Mucosa of descending colon (tissue), 3 donors: Measurements from ENCODE around the gene FAM210B. TPM values are rescaled to one million over a fixed set of nuclear protein-coding genes. Genes with fewer than 3 reads are reported as not detected.

Experiments
- ATAC-seq: fragments of 200-7000 bp; cut with Tn5 transposase; one replicate; pipeline ENCODE4 v1.9.1; 2020; ENCODE audit warnings: mild to moderate bottlenecking, moderate library complexity
- DNase-seq, 3 donors: peaks; one replicate each; pipeline ENCODE4 v3.0.0-alpha.2; 2020
- H3K36me3 ChIP-seq: fragments of 200-600 bp; one replicate; pipeline ENCODE4 v1.8.0; 2021; ENCODE audit warnings: low read depth, mild to moderate bottlenecking
- H3K4me1 ChIP-seq: fragments of 200-600 bp; one replicate; pipeline ENCODE4 v1.8.0; 2021; ENCODE audit warnings: low read depth, mild to moderate bottlenecking
- H3K4me3 ChIP-seq: fragments of 200-600 bp; one replicate; pipeline ENCODE4 v1.8.0; 2021; ENCODE audit warnings: mild to moderate bottlenecking
- H3K9me3 ChIP-seq: fragments of 200-600 bp; one replicate; pipeline ENCODE4 v1.8.0; 2021; ENCODE audit warnings: mild to moderate bottlenecking
- CTCF ChIP-seq: fragments of 200-600 bp; IDR thresholded peaks from one replicate; pipeline ENCODE4 v1.8.0; 2022; ENCODE audit warnings: antibody characterized with exemption, mild to moderate bottlenecking
- intact Hi-C, 2 donors: fragments of 100-400 bp; cut with DNase I in 1 of 2; cut with micrococcal nuclease in 1 of 2; formaldehyde crosslinking; loops; one replicate each; pipeline versions ENCODE4 v1.11.0 to v1.11.1; 2022; cut with DNase I, micrococcal nuclease
- total RNA-seq, 3 donors: library from RNA; stranded (reverse); fragmentation: NEBNext Ultra II Directional in 2 of 3; extraction: Animal tissue kit (Norgen Biotek cat#: 25700) in 2 of 3; gene quantifications; one replicate each; pipeline versions ENCODE4 v1.2.1 to v1.2.4, GENCODE V29; 2021 to 2023
- donor health status: DM: no; HTN: no; CAD: no; lungs with moderate emphysema.
- donor health status: DM: no; HTN: no; CAD: no.
- donor health status: DM: no; HTN: yes; CAD: no.

Gene FAM210B
- total RNA-seq, 3 donors from 2014 or later: 27.5 to 49.5 (median 31.5) TPM

GRCh38 chr20:56345911-56346310, 12.9 kb upstream of the FAM210B start:
- ATAC-seq (no peak), DNase-seq (no peak)
- TF ChIP-seq CTCF: no peak
- Histone ChIP-seq H3K36me3 (no peaks in the 10 kb centered on the region), H3K4me3 (no peak overlapping the region), H3K9me3 (no peaks in the 10 kb centered on the region), H3K4me1 (no peaks in the 10 kb centered on the region)
- intact Hi-C loops: no loop called here

GRCh38 chr20:56347628-56348304, 11.0 kb upstream of the FAM210B start:
- H3K9me3 ChIP-seq: no peaks in the 10 kb centered on the region
- DNase-seq (no peak), ATAC-seq (no peak)
- no peaks in the 10 kb centered on the region for H3K36me3 ChIP-seq
- intact Hi-C loops: no loop called here
- no peak overlapping the region for H3K4me3 ChIP-seq
- no peaks in the 10 kb centered on the region for H3K4me1 ChIP-seq
- no peak for TF ChIP-seq CTCF

GRCh38 chr20:56348305-56348693, 10.5 kb upstream of the FAM210B start:
- ATAC-seq (peak; percentile 46), DNase-seq (no peak)
- Histone ChIP-seq H3K36me3 (no peaks in the 10 kb centered on the region), H3K4me3 (no peak overlapping the region), H3K9me3 (no peaks in the 10 kb centered on the region), H3K4me1 (no peaks in the 10 kb centered on the region)
- intact Hi-C loops: no loop called here
- TF ChIP-seq CTCF: no peak

GRCh38 chr20:56348746-56349145, 10.0 kb upstream of the FAM210B start:
- DNase-seq (no peak), ATAC-seq (no peak)
- Histone ChIP-seq H3K9me3 (no peaks in the 10 kb centered on the region), H3K4me3 (no peak overlapping the region), H3K4me1 (no peaks in the 10 kb centered on the region), H3K36me3 (no peaks in the 10 kb centered on the region)
- no peak for TF ChIP-seq CTCF
- intact Hi-C loops: no loop called here

GRCh38 chr20:56350842-56351241, 7.9 kb upstream of the FAM210B start:
- TF ChIP-seq CTCF: no peak

More at GRCh38 chr20:56350842-56351241, 7.9 kb upstream of the FAM210B start:
- Histone ChIP-seq H3K4me1 (no peaks in the 10 kb centered on the region), H3K4me3 (no peak overlapping the region), H3K9me3 (no peaks in the 10 kb centered on the region), H3K36me3 (no peaks in the 10 kb centered on the region)
- intact Hi-C loops: no loop called here
- DNase-seq (no peak), ATAC-seq (no peak)
